Natural killer cell (primary cell): ENCODE measurements around the gene CYP11A1. TPM values are rescaled to one million over a fixed set of nuclear protein-coding genes. Genes with fewer than 3 reads are reported as not detected.

Experiments used
- ATAC-seq, 3 donors: fragments of 150-1000 bp in 2 of 3; fragments of 200-7000 bp in 1 of 3; cut with Tn5 transposase; 1 replicate in 1 of 3; 2 replicates in 2 of 3; pipeline ENCODE4 v1.10.0; 2021; ENCODE audit warnings: mild to moderate bottlenecking in 2 of 3, moderate library complexity in 2 of 3
- DNase-seq, 2 donors: peaks; one replicate each; pipeline versions ENCODE4 v3.0.0 to v3.0.0-alpha.2; 2013 to 2021; ENCODE audit warnings: mixed read lengths in 1 of 2
- H3K27ac ChIP-seq: one replicate; pipeline ENCODE4 v1.5.1; 2013; ENCODE audit warnings: mild to moderate bottlenecking, low read length
- H3K27me3 ChIP-seq: one replicate; pipeline ENCODE4 v1.6.1; 2013; ENCODE audit warnings: low read length; ENCODE audit not compliant: control insufficient read depth, insufficient read depth
- H3K36me3 ChIP-seq: one replicate; pipeline ENCODE4 v1.6.1; 2013; ENCODE audit warnings: low read length; ENCODE audit not compliant: control insufficient read depth, insufficient read depth
- H3K4me1 ChIP-seq: one replicate; pipeline ENCODE4 v1.6.1; 2013; ENCODE audit warnings: low read length; ENCODE audit not compliant: control insufficient read depth, insufficient read depth
- H3K4me3 ChIP-seq: one replicate; pipeline ENCODE4 v1.5.1; 2013; ENCODE audit warnings: low read length
- H3K9me3 ChIP-seq: one replicate; pipeline ENCODE4 v1.6.1; 2013; ENCODE audit warnings: low read length; ENCODE audit not compliant: control insufficient read depth, insufficient read depth
- H3K27ac Mint-ChIP-seq, 2 donors: one replicate each; pipeline ENCODE4 v1.8.0; 2022; ENCODE audit warnings: mild to moderate bottlenecking in 2 of 2, mixed read lengths in 2 of 2, moderate library complexity in 1 of 2
- H3K27me3 Mint-ChIP-seq, 2 donors: one replicate each; pipeline ENCODE4 v1.8.0; 2022; ENCODE audit warnings: low read depth in 2 of 2, mixed read lengths in 2 of 2
- H3K36me3 Mint-ChIP-seq: one replicate; pipeline ENCODE4 v1.8.0; 2022; ENCODE audit warnings: mixed read lengths
- H3K4me1 Mint-ChIP-seq, 2 donors: one replicate each; pipeline ENCODE4 v1.8.0; 2022; ENCODE audit warnings: mixed read lengths in 2 of 2
- H3K4me3 Mint-ChIP-seq: one replicate; pipeline ENCODE4 v1.8.0; 2022; ENCODE audit warnings: mild to moderate bottlenecking, moderate library complexity, mixed read lengths
- H3K9me3 Mint-ChIP-seq, 2 donors: one replicate each; pipeline ENCODE4 v1.8.0; 2022; ENCODE audit warnings: mixed read lengths in 2 of 2
- CTCF ChIP-seq: fragments of 200-600 bp; IDR thresholded peaks from one replicate; pipeline ENCODE4 v1.8.0; 2022; ENCODE audit warnings: antibody characterized with exemption
- WGBS: methylation state at CpG from one replicate; pipeline ENCODE4 v1.1.7; 2013; ENCODE audit warnings: missing lambda C conversion rate; ENCODE audit not compliant: insufficient coverage; 5-methylcytosine and 5-hydroxymethylcytosine counted together
- intact Hi-C: fragments of 100-400 bp; cut with micrococcal nuclease; formaldehyde crosslinking; loops from one replicate; pipeline ENCODE4 v1.14.2; 2022
- total RNA-seq, 4 donors: library from RNA; stranded (reverse); fragments of 120-200 nt in 1 of 4; gene quantifications; one replicate each; pipeline versions ENCODE4 v1.2.3 to v1.2.4, GENCODE V29; 2013 to 2022

The CYP11A1 gene
- total RNA-seq, 3 donors from 2014 or later (not counting 1 experiment from before 2014, with no cell fraction given), result 5.1 TPM; not detected in 2

- DNase-seq (no peak), ATAC-seq (no peak)
- no peaks in the 10 kb centered on the region for H3K36me3 ChIP-seq
- H3K9me3 ChIP-seq, result no peaks in the 10 kb centered on the region
- Mint-ChIP-seq H3K27ac (no peak overlapping the region), H3K9me3 (no peaks in the 10 kb centered on the region), H3K27me3 (no peaks in the 10 kb centered on the region), H3K36me3 (no peaks in the 10 kb centered on the region), H3K4me3 (no peak overlapping the region), H3K4me1 (peaks cover 18 to 52% of the 10 kb centered on the region in 2 donors)
- H3K27ac ChIP-seq, result peak overlapping the region; percentile 60
- 77% methylated on average over 10 of the region's 10 CpGs for WGBS
- intact Hi-C loops, result no loop called here
- H3K4me3 ChIP-seq, result no peak overlapping the region
- H3K4me1 ChIP-seq, result peaks cover 64% of the 10 kb centered on the region
- no peak for TF ChIP-seq CTCF
- H3K27me3 ChIP-seq, result no peaks in the 10 kb centered on the region
Measured at GRCh38 chr15:74396146-74396438, 28.6 kb upstream of the CYP11A1 start.

- intact Hi-C loops, result no loop called here
- H3K4me3 ChIP-seq, result no peak overlapping the region
- H3K36me3 ChIP-seq, result no peaks in the 10 kb centered on the region
- Mint-ChIP-seq H3K27ac (no peak overlapping the region), H3K27me3 (no peaks in the 10 kb centered on the region), H3K4me1 (peaks cover 13 to 48% of the 10 kb centered on the region in 2 donors), H3K9me3 (no peaks in the 10 kb centered on the region), H3K36me3 (no peaks in the 10 kb centered on the region), H3K4me3 (no peak overlapping the region)
- no peaks in the 10 kb centered on the region for H3K9me3 ChIP-seq
- H3K27ac ChIP-seq, result peak overlapping the region; percentile 60
- H3K27me3 ChIP-seq, result no peaks in the 10 kb centered on the region
- no peak for DNase-seq
- ATAC-seq, result no peak
- no peak for TF ChIP-seq CTCF
- peaks cover 64% of the 10 kb centered on the region for H3K4me1 ChIP-seq
- WGBS, result 90% methylated on average over 17 of the region's 17 CpGs
Measured at GRCh38 chr15:74395319-74396145, 28.1 kb upstream of the CYP11A1 start.

- ATAC-seq, result no peak
- H3K27me3 ChIP-seq, result no peaks in the 10 kb centered on the region
- Mint-ChIP-seq H3K27ac (no peak overlapping the region), H3K27me3 (no peaks in the 10 kb centered on the region), H3K4me1 (peaks cover 13 to 40% of the 10 kb centered on the region in 2 donors), H3K36me3 (no peaks in the 10 kb centered on the region), H3K4me3 (no peak overlapping the region), H3K9me3 (no peaks in the 10 kb centered on the region)
- 89% methylated on average over 11 of the region's 11 CpGs for WGBS
- no peak for DNase-seq
- intact Hi-C loops, result no loop called here
- H3K4me1 ChIP-seq, result peaks cover 54% of the 10 kb centered on the region
- no peaks in the 10 kb centered on the region for H3K9me3 ChIP-seq
- H3K36me3 ChIP-seq, result no peaks in the 10 kb centered on the region
- TF ChIP-seq CTCF, result no peak
- H3K4me3 ChIP-seq, result no peak overlapping the region
- H3K27ac ChIP-seq, result no peak overlapping the region
Measured at GRCh38 chr15:74394090-74394846, 26.8 kb upstream of the CYP11A1 start.
